HepG2 (cell line): ENCODE results near the gene TACC3. TPM values are rescaled to one million over a fixed set of nuclear protein-coding genes. Genes with fewer than 3 reads are reported as not detected.

Source experiments
- CEBPB ChIP-seq: IDR thresholded peaks from 2 replicates; pipeline ENCODE4 v1.6.1; 2011; ENCODE audit warnings: low read depth, low read length, improper control_type of control experiment, borderline replicate concordance
- CENPX ChIP-seq: sonication (generic); formaldehyde crosslinking; IDR thresholded peaks from 2 replicates; pipeline ENCODE4 v1.9.0; 2021; ENCODE audit warnings: mild to moderate bottlenecking, missing genetic modification reagents, moderate library complexity
- DBP ChIP-seq: sonication (generic); formaldehyde crosslinking; IDR thresholded peaks from 2 replicates; pipeline ENCODE4 v1.4.0; 2020; ENCODE audit warnings: missing genetic modification reagents; ENCODE audit errors: not compliant biosample characterization
- HNRNPL ChIP-seq: fragments of 200-400 bp; formaldehyde crosslinking; IDR thresholded peaks from 2 replicates; pipeline ENCODE4 v1.6.1; 2017; ENCODE audit warnings: mild to moderate bottlenecking, low read depth, low read length
- KDM1A ChIP-seq: IDR thresholded peaks from 2 replicates; pipeline ENCODE4 v1.6.1; 2016; ENCODE audit warnings: missing compliant biosample characterization
- KLF15 ChIP-seq: sonication (generic); formaldehyde crosslinking; IDR thresholded peaks from 2 replicates; pipeline ENCODE4 v1.8.1; 2023; ENCODE audit warnings: borderline replicate concordance, mild to moderate bottlenecking, inconsistent platforms, missing genetic modification reagents, mixed read lengths
- PAF1 ChIP-seq: IDR thresholded peaks from 2 replicates; pipeline ENCODE4 v1.6.1; 2016; ENCODE audit warnings: missing genetic modification reagents, missing compliant biosample characterization
- PHF20 ChIP-seq: sonication (generic); formaldehyde crosslinking; IDR thresholded peaks from 2 replicates; pipeline ENCODE4 v1.5.0; 2020; ENCODE audit warnings: mild to moderate bottlenecking, missing genetic modification reagents
- TOPORS ChIP-seq: sonication (generic); formaldehyde crosslinking; IDR thresholded peaks from 2 replicates; pipeline ENCODE4 v1.8.0; 2023; ENCODE audit warnings: mild to moderate bottlenecking, missing genetic modification reagents
- U2AF1 ChIP-seq: fragments of 200-400 bp; formaldehyde crosslinking; optimal IDR thresholded peaks from 2 replicates; pipeline ENCODE3; 2017; ENCODE audit warnings: mild to moderate bottlenecking, low read depth, low read length
- ZNF276 ChIP-seq: sonication (generic); formaldehyde crosslinking; IDR thresholded peaks from 2 replicates; pipeline ENCODE4 v1.4.0; 2020; ENCODE audit warnings: mild to moderate bottlenecking, low read depth, missing genetic modification reagents
- ZNF34 ChIP-seq: sonication (generic); formaldehyde crosslinking; IDR thresholded peaks from 2 replicates; pipeline ENCODE4 v1.4.0; 2020; ENCODE audit warnings: mild to moderate bottlenecking, missing genetic modification reagents, borderline replicate concordance
- ZNF576 ChIP-seq: sonication (generic); formaldehyde crosslinking; IDR thresholded peaks from 2 replicates; pipeline ENCODE4 v1.4.0; 2020; ENCODE audit warnings: mild to moderate bottlenecking, missing genetic modification reagents
- ZNF652 ChIP-seq: IDR thresholded peaks from 2 replicates; pipeline ENCODE4 v1.6.1; 2016; ENCODE audit warnings: low read depth, borderline replicate concordance
- polyA plus RNA-seq, 8 experiments: library from polyadenylated mRNA; depleted of rRNA in 3 of 8; stranded (reverse) in 7 of 8; unstranded in 1 of 8; fragments of >200 nt; fragmentation: Illumina TruSeq in 4 of 8; extraction: Trizol in 4 of 8; gene quantifications; 2 replicates each; pipeline versions ENCODE4 v1.2.1 to v1.2.3, GENCODE V29; 2011 to 2016; ENCODE audit warnings: low read depth in 4 of 8, missing spikeins in 1 of 8, mixed read lengths in 1 of 8; ENCODE audit not compliant: insufficient read depth in 1 of 8
- total RNA-seq, 5 experiments: library from RNA; depleted of rRNA; stranded (reverse); fragments of >200 nt; fragmentation: Illumina TruSeq; extraction: Trizol; gene quantifications; 2 replicates each; pipeline ENCODE4 v1.2.3, GENCODE V29; 2016; ENCODE audit warnings: low read depth in 1 of 5
- TF ChIP-seq, protein P1 (sequence below): sonication (generic); formaldehyde crosslinking; IDR thresholded peaks from 2 replicates; pipeline ENCODE4 v1.4.0; 2020; ENCODE audit warnings: missing genetic modification reagents, borderline replicate concordance
- TF ChIP-seq, protein P2 (sequence below): sonication (generic); formaldehyde crosslinking; IDR thresholded peaks from 2 replicates; pipeline ENCODE4 v1.4.0; 2020; ENCODE audit warnings: missing genetic modification reagents
- TF ChIP-seq, protein P3 (sequence below): sonication (generic); formaldehyde crosslinking; conservative IDR thresholded peaks from 2 replicates; pipeline ENCODE4 v1.8.0; 2022; ENCODE audit warnings: mild to moderate bottlenecking, moderate library complexity, missing genetic modification reagents
- TF ChIP-seq, protein P4 (sequence below): sonication (generic); formaldehyde crosslinking; IDR thresholded peaks from 2 replicates; pipeline ENCODE4 v1.5.1; 2020; ENCODE audit warnings: missing genetic modification reagents, mild to moderate bottlenecking, borderline replicate concordance
- TF ChIP-seq, protein P5 (sequence below): sonication (generic); formaldehyde crosslinking; IDR thresholded peaks from 2 replicates; pipeline ENCODE4 v1.4.0; 2020; ENCODE audit warnings: mild to moderate bottlenecking, missing genetic modification reagents

Gene TACC3
- total and polyA plus RNA-seq, 2 of the 13 experiments (the other 11 are each of a cell fraction or from before 2014, with no cell fraction given) = 20.3 to 21.2 TPM

DNA sequence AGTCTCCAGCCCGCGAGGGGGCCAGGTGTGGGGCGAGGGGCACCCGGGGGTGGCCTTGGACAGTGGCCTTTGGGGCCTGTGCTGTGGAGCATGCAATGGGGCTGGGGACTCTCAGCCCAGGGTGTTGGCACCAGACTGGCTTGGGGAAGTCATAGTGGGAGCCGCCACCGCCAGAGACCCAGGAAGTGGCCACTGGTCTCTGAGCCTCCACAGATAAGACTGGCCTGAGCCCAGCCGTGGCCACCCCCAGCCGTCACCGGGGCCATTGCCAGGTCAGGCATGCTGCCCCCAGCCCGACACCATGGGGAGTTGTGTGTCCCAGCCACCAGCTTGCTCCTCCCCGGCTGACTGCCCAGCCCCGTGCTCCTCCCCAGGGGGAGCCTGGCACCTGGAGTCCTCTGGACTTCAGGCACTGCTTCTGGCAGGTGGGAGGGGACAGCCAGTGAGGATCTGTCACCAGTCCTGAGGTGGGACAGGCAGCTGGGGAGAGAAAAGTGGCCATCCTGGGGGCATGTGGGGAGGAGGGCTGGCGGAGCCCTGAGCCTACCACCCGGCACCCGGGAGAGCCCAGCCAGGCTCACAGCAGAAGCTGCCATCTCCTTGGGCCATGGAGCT lies 32.5 kb downstream of the TACC3 start (continued):
- TF ChIP-seq, protein P1, sequence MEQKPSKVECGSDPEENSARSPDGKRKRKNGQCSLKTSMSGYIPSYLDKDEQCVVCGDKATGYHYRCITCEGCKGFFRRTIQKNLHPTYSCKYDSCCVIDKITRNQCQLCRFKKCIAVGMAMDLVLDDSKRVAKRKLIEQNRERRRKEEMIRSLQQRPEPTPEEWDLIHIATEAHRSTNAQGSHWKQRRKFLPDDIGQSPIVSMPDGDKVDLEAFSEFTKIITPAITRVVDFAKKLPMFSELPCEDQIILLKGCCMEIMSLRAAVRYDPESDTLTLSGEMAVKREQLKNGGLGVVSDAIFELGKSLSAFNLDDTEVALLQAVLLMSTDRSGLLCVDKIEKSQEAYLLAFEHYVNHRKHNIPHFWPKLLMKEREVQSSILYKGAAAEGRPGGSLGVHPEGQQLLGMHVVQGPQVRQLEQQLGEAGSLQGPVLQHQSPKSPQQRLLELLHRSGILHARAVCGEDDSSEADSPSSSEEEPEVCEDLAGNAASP (CRISPR knock-in tag) = no peak
- TF ChIP-seq, protein P2, sequence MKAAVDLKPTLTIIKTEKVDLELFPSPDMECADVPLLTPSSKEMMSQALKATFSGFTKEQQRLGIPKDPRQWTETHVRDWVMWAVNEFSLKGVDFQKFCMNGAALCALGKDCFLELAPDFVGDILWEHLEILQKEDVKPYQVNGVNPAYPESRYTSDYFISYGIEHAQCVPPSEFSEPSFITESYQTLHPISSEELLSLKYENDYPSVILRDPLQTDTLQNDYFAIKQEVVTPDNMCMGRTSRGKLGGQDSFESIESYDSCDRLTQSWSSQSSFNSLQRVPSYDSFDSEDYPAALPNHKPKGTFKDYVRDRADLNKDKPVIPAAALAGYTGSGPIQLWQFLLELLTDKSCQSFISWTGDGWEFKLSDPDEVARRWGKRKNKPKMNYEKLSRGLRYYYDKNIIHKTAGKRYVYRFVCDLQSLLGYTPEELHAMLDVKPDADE (CRISPR knock-in tag) = no peak
- TF ChIP-seq PHF20 (no peak), U2AF1 (no peak), KDM1A (no peak), ZNF652 (CRISPR knock-in tag) (no peak), CENPX (CRISPR knock-in tag) (no peak), DBP (CRISPR knock-in tag) (no peak), KLF15 (CRISPR knock-in tag) (0 out of 2 replicates have a peak, but pooled peaks have one; percentile 57), ZNF276 (CRISPR knock-in tag) (no peak), ZNF576 (CRISPR knock-in tag) (no peak), ZNF34 (no peak), HNRNPL (peak; percentile 93), PAF1 (CRISPR knock-in tag) (no peak), TOPORS (CRISPR knock-in tag) (no peak), CEBPB (no peak)
- TF ChIP-seq, protein P3, sequence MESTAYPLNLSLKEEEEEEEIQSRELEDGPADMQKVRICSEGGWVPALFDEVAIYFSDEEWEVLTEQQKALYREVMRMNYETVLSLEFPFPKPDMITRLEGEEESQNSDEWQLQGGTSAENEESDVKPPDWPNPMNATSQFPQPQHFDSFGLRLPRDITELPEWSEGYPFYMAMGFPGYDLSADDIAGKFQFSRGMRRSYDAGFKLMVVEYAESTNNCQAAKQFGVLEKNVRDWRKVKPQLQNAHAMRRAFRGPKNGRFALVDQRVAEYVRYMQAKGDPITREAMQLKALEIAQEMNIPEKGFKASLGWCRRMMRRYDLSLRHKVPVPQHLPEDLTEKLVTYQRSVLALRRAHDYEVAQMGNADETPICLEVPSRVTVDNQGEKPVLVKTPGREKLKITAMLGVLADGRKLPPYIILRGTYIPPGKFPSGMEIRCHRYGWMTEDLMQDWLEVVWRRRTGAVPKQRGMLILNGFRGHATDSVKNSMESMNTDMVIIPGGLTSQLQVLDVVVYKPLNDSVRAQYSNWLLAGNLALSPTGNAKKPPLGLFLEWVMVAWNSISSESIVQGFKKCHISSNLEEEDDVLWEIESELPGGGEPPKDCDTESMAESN (CRISPR knock-in tag) = no peak
- TF ChIP-seq, protein P4, sequence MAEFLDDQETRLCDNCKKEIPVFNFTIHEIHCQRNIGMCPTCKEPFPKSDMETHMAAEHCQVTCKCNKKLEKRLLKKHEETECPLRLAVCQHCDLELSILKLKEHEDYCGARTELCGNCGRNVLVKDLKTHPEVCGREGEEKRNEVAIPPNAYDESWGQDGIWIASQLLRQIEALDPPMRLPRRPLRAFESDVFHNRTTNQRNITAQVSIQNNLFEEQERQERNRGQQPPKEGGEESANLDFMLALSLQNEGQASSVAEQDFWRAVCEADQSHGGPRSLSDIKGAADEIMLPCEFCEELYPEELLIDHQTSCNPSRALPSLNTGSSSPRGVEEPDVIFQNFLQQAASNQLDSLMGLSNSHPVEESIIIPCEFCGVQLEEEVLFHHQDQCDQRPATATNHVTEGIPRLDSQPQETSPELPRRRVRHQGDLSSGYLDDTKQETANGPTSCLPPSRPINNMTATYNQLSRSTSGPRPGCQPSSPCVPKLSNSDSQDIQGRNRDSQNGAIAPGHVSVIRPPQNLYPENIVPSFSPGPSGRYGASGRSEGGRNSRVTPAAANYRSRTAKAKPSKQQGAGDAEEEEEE = no peak
- TF ChIP-seq, protein P5, sequence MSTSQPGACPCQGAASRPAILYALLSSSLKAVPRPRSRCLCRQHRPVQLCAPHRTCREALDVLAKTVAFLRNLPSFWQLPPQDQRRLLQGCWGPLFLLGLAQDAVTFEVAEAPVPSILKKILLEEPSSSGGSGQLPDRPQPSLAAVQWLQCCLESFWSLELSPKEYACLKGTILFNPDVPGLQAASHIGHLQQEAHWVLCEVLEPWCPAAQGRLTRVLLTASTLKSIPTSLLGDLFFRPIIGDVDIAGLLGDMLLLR (CRISPR knock-in tag) = no peak
